ENCODE results near the gene BANP. TPM values are rescaled to one million over a fixed set of nuclear protein-coding genes. Genes with fewer than 3 reads are reported as not detected.

BANP gene
- total RNA-seq, 1 experiment from 2014 or later = 49.6 TPM

DNA sequence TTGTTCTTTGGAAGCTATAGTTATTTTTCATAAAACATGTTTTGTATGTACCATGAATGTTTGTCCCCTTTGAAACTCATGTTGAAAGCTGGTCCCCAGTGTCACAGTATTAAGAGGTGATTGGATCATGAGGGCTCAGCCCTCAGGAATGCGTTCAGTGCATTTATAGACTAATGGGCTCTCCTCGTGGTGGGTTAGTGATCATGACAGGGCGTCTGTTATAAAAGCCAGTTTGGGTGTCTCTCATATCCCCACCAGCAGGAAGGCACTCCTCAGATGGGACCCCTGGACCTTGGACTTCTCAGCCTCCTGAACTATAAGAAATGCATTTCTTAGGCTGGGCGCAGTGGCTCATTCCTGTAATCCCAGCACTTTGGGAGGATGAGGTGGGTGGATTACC is 10.4 kb downstream of the BANP start:
- Mint-ChIP-seq H3K9me3 (ENCODE audit: low read depth, unreplicated experiment) (no peaks in the 10 kb centered on the region), H3K27ac (ENCODE audit: unreplicated experiment) (no peak overlapping the region), H3K4me1 (ENCODE audit: low read depth, unreplicated experiment) (peaks cover 8% of the 10 kb centered on the region), H3K27me3 (ENCODE audit: unreplicated experiment) (no peaks in the 10 kb centered on the region), H3K4me3 (ENCODE audit: low read depth, unreplicated experiment) (no peak overlapping the region), H3K36me3 (ENCODE audit: insufficient read depth, unreplicated experiment) (peaks cover 3% of the 10 kb centered on the region)
- no TSS peak for BruUV-seq (replicated peaks)
- intact Hi-C loops (cut with micrococcal nuclease; ENCODE audit: unreplicated experiment) = no loop called here
- DNase-seq = no peak
- TF ChIP-seq, protein P1, sequence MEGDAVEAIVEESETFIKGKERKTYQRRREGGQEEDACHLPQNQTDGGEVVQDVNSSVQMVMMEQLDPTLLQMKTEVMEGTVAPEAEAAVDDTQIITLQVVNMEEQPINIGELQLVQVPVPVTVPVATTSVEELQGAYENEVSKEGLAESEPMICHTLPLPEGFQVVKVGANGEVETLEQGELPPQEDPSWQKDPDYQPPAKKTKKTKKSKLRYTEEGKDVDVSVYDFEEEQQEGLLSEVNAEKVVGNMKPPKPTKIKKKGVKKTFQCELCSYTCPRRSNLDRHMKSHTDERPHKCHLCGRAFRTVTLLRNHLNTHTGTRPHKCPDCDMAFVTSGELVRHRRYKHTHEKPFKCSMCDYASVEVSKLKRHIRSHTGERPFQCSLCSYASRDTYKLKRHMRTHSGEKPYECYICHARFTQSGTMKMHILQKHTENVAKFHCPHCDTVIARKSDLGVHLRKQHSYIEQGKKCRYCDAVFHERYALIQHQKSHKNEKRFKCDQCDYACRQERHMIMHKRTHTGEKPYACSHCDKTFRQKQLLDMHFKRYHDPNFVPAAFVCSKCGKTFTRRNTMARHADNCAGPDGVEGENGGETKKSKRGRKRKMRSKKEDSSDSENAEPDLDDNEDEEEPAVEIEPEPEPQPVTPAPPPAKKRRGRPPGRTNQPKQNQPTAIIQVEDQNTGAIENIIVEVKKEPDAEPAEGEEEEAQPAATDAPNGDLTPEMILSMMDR (IDR thresholded peaks at IDR 0.05; ENCODE audit: unreplicated experiment) = no peak
- CTCF ChIA-PET = interaction anchor here (0.5 kb wide), 1 partner anchor 9 kb away, joined by 5 read pairs; no protein-coding TSS in a partner anchor

DNA sequence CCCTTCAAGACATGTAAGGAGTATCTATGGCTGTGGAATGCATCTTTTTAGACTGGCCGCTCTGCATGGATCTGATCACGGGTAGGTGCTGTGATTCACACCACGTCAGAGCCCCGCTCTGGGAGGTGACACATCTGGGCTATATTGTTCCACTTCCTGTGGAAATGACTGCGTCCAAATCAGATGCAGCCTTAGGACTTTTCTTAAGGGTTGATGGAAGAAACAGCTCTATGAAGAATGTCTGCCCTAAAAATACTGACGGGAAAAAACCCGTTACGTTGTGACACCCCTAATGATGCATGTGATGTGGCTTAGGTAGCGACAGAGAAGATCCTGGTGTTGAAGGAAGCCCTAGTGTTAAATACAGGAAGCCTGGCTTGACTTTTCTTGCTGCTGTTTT is 12.2 kb downstream of the BANP start:
- BruUV-seq (replicated peaks) = no TSS peak
- intact Hi-C loops (cut with micrococcal nuclease; ENCODE audit: unreplicated experiment) = no loop called here
- no peak for DNase-seq
- H3K27me3 Mint-ChIP-seq (ENCODE audit: unreplicated experiment) = no peaks in the 10 kb centered on the region
- peaks cover 9% of the 10 kb centered on the region for H3K4me1 Mint-ChIP-seq (ENCODE audit: low read depth, unreplicated experiment)
- TF ChIP-seq, protein P1 (IDR thresholded peaks at IDR 0.05; ENCODE audit: unreplicated experiment) = no peak
- H3K4me3 Mint-ChIP-seq (ENCODE audit: low read depth, unreplicated experiment) = no peak overlapping the region
- H3K27ac Mint-ChIP-seq (ENCODE audit: unreplicated experiment) = no peak overlapping the region
- H3K36me3 Mint-ChIP-seq (ENCODE audit: insufficient read depth, unreplicated experiment) = no peaks in the 10 kb centered on the region
- H3K9me3 Mint-ChIP-seq (ENCODE audit: low read depth, unreplicated experiment) = no peaks in the 10 kb centered on the region
- CTCF ChIA-PET = no interaction called here

DNA sequence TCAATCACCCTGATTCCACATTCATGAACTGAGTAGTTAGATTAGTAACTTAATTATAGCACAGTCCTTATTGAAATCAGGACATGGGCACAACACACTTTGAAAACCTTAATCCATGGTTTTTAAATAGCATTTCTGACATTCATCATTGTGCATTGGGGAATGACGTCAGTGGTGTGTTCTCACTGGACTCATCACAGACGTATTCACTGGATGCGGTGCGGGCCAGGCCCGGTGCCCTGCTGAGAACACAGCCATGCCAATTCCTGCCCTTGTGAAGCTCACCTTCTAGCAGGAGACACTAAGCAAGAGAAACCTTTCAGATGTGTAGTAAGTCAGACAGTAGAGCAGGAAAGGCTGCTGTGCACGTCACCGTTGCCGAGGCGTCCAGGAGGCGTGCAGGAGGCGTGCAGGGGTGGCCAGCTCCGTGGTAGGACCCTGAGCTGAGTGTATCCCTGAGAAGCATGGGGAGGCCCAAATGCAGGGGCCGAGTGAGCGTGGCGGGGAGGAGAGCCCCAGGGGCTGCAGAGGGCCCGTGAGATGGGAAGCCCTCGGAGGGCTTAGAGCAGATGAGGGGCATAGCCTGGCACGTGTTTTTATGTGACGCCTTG is 12.9 kb downstream of the BANP start:
- CTCF ChIA-PET = no interaction called here
- no peak for DNase-seq
- no TSS peak for BruUV-seq (replicated peaks)

DNA sequence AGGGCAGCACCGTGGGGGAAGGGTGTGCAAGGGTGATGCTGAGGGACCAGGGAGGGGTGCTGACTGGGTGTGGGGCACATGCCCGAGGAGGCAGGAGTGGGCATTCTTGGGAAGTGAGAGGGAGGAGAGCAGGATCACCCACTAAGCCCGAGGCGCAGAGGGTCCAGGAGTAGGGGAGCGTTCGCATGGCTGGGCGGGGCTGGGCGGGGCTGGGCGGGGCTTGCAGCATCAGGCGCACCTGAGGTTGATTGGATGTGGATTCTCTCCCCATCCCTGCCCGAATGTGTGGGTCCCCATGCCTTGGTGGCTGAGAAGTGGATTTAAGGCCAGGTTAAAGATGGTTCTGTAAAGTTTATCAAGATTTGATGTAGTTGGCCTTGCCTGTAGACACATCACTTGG is 14.2 kb downstream of the BANP start:
- no peak overlapping the region for H3K27ac Mint-ChIP-seq (ENCODE audit: unreplicated experiment)
- H3K9me3 Mint-ChIP-seq (ENCODE audit: low read depth, unreplicated experiment) = no peaks in the 10 kb centered on the region
- peaks cover 9% of the 10 kb centered on the region for H3K4me1 Mint-ChIP-seq (ENCODE audit: low read depth, unreplicated experiment)
- no TSS peak for BruUV-seq (replicated peaks)
- DNase-seq = no peak
- H3K27me3 Mint-ChIP-seq (ENCODE audit: unreplicated experiment) = no peaks in the 10 kb centered on the region
- TF ChIP-seq, protein P1 (IDR thresholded peaks at IDR 0.05; ENCODE audit: unreplicated experiment) = no peak
- H3K36me3 Mint-ChIP-seq (ENCODE audit: insufficient read depth, unreplicated experiment) = no peaks in the 10 kb centered on the region
- CTCF ChIA-PET = no interaction called here
- no peak overlapping the region for H3K4me3 Mint-ChIP-seq (ENCODE audit: low read depth, unreplicated experiment)
- intact Hi-C loops (cut with micrococcal nuclease; ENCODE audit: unreplicated experiment) = no loop called here

More for the DNA sequence above, 12.9 kb downstream of the BANP start:
- TF ChIP-seq, protein P1 (IDR thresholded peaks at IDR 0.05; ENCODE audit: unreplicated experiment) = no peak
- intact Hi-C loops (cut with micrococcal nuclease; ENCODE audit: unreplicated experiment) = no loop called here
- H3K4me3 Mint-ChIP-seq (ENCODE audit: low read depth, unreplicated experiment) = no peak overlapping the region
- no peaks in the 10 kb centered on the region for H3K36me3 Mint-ChIP-seq (ENCODE audit: insufficient read depth, unreplicated experiment)
- no peaks in the 10 kb centered on the region for H3K27me3 Mint-ChIP-seq (ENCODE audit: unreplicated experiment)
- H3K27ac Mint-ChIP-seq (ENCODE audit: unreplicated experiment) = no peak overlapping the region
- H3K9me3 Mint-ChIP-seq (ENCODE audit: low read depth, unreplicated experiment) = no peaks in the 10 kb centered on the region
- H3K4me1 Mint-ChIP-seq (ENCODE audit: low read depth, unreplicated experiment) = peaks cover 9% of the 10 kb centered on the region

Measured in Calu3 (cell line).